ENCODE measurements around the gene BPIFB2. TPM values are rescaled to one million over a fixed set of nuclear protein-coding genes. Genes with fewer than 3 reads are reported as not detected.

Gene BPIFB2
- total RNA-seq, 1 experiment from 2014 or later = not detected

GRCh38 chr20:33072813-33073212 is 65.3 kb downstream of the BPIFB2 start:
- no peak overlapping the region for H3K4me3 ChIP-seq (ENCODE audit: low read depth in 2 of 2, low read length in 2 of 2)
- intact Hi-C loops (cut with micrococcal nuclease; ENCODE audit: unreplicated experiment) = no loop called here
- no TSS peak for BruUV-seq (replicated peaks)
- TF ChIP-seq CTCF (IDR thresholded peaks at IDR 0.05) = no peak
- TF ChIP-seq TCF7L2 (IDR thresholded peaks at IDR 0.05; ENCODE audit: low read depth, low read length) = no peak
- no peak for TF ChIP-seq REST (IDR thresholded peaks at IDR 0.05; ENCODE audit: insufficient read depth in 1 of 2, low read depth in 2 of 2, low read length in 1 of 2)
- TF ChIP-seq SIN3A (IDR thresholded peaks at IDR 0.05; ENCODE audit: borderline replicate concordance, insufficient read depth, low read depth, low read length) = no peak
- TF ChIP-seq POLR2AphosphoS5 (IDR thresholded peaks at IDR 0.05; ENCODE audit: low read depth, low read length) = no peak
- no peaks in the 10 kb centered on the region for H3K4me1 ChIP-seq (ENCODE audit: control insufficient read depth, insufficient read depth, low read length)
- ATAC-seq = no peak
- H3K36me3 ChIP-seq (ENCODE audit: control insufficient read depth, insufficient read depth, low read length) = no peaks in the 10 kb centered on the region
- in situ Hi-C loops (cut with HindIII; ENCODE audit: low pct_unique_long_range_greater_than_20kb, low sequenced_read_pairs) = no loop called here
- no peak for DNase-seq (ENCODE audit: low read depth, low spot score)
- no peaks in the 10 kb centered on the region; the same call in none of the 2 replicates for H3K27me3 ChIP-seq (ENCODE audit: control insufficient read depth, insufficient read depth, low read length)
- no peaks in the 10 kb centered on the region for H3K9me3 ChIP-seq (ENCODE audit: control insufficient read depth, insufficient read depth, low read depth, low read length)
- ChIA-PET CTCF (no interaction called here), POLR2A (no interaction called here)
- H3K27ac ChIP-seq (ENCODE audit: low read length) = no peak overlapping the region

Other genes starting within 250 kb of the BPIFB2 start
- 3.5 TPM for gene DNMT3B, start 245.3 kb upstream of the BPIFB2 start, total RNA-seq (2021; ENCODE audit: unreplicated experiment)
- gene MAPRE1, start 187.8 kb upstream of the BPIFB2 start, total RNA-seq (2021; ENCODE audit: unreplicated experiment) = 160 TPM
- gene EFCAB8, start 148.8 kb upstream of the BPIFB2 start, total RNA-seq (2021; ENCODE audit: unreplicated experiment) = 1.1 TPM
- not detected for gene SUN5, start 3.3 kb upstream of the BPIFB2 start, total RNA-seq (2021; ENCODE audit: unreplicated experiment)
- gene BPIFB6, start 23.9 kb downstream of the BPIFB2 start, total RNA-seq (2021; ENCODE audit: unreplicated experiment) = not detected
- not detected for gene BPIFB3, start 46.2 kb downstream of the BPIFB2 start, total RNA-seq (2021; ENCODE audit: unreplicated experiment)
- not detected for gene BPIFB4, start 71.9 kb downstream of the BPIFB2 start, total RNA-seq (2021; ENCODE audit: unreplicated experiment)
- gene BPIFA2, start 160.5 kb downstream of the BPIFB2 start, total RNA-seq (2021; ENCODE audit: unreplicated experiment) = not detected
- gene BPIFA3, start 209.6 kb downstream of the BPIFB2 start, total RNA-seq (2021; ENCODE audit: unreplicated experiment) = not detected
- gene BPIFA1, start 228.3 kb downstream of the BPIFB2 start, total RNA-seq (2021; ENCODE audit: unreplicated experiment) = not detected

Data from Panc1 (cell line).